ENCODE measurements around the gene HOXC10.

DNA sequence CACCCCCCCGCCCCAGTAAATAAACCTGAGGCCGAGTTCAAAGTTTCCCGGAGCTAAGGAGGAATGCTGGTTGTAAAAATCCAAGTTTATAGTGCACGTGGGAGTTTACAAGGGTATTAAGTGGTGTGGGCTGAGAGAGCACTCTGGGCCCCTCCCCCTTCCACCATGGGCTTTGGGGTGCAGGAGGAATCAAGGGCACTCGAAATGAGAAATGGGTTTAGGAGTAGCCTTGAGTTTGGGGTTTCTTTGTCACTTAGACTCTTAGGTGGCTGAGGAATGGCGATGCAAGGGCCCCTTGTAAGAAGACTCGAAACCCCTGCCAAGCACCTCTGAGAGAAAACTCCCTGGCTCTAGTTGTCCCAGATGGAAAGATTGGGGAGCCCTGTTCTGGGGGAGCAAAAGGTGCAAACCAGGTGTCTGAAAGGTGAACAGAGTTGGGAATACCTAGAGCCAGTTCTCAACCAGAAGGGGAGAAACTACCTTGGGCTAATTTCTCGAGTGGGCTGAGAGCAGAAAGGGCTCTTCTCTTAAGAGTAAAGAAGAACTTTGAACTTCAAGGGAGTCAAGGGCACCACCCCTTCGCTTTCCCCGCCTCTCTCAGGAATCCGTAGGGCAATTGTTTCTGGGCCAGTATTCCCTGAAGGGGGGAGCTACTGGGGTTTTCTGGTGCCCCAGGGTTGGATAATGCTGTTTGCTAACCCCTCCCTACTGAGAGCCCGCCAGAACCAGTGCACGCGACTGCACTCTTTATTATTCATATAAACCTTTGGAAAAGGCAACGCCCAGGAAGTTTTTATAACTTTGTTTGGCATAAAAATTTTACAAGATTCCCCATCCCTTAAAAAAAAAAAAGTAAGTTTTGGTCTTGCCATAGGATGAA lies 6.2 kb upstream of the HOXC10 start:
- TF ChIP-seq, protein P1, sequence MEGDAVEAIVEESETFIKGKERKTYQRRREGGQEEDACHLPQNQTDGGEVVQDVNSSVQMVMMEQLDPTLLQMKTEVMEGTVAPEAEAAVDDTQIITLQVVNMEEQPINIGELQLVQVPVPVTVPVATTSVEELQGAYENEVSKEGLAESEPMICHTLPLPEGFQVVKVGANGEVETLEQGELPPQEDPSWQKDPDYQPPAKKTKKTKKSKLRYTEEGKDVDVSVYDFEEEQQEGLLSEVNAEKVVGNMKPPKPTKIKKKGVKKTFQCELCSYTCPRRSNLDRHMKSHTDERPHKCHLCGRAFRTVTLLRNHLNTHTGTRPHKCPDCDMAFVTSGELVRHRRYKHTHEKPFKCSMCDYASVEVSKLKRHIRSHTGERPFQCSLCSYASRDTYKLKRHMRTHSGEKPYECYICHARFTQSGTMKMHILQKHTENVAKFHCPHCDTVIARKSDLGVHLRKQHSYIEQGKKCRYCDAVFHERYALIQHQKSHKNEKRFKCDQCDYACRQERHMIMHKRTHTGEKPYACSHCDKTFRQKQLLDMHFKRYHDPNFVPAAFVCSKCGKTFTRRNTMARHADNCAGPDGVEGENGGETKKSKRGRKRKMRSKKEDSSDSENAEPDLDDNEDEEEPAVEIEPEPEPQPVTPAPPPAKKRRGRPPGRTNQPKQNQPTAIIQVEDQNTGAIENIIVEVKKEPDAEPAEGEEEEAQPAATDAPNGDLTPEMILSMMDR (IDR thresholded peaks at IDR 0.05) = no peak
- no peak for TF ChIP-seq POLR2A (IDR thresholded peaks at IDR 0.05)
